ENCODE data around the gene PRKAR1B.

Gene PRKAR1B

GRCh38 chr7:665736-666453 lies 61.2 kb downstream of the PRKAR1B start:
- H3K27me3 ChIP-seq (ENCODE audit: insufficient read depth, low read length, poor library complexity, severe bottlenecking): no peaks in the 10 kb centered on the region
- TF ChIP-seq EZH2phosphoT487 (IDR thresholded peaks at IDR 0.05; ENCODE audit: borderline replicate concordance) (no peak), CTCF (conservative IDR thresholded peaks at IDR 0.05; ENCODE audit: low read length) (no peak)
- H3K9me3 ChIP-seq (ENCODE audit: insufficient read depth, low read depth, low read length): no peaks in the 10 kb centered on the region
- no peak overlapping the region for H2AFZ ChIP-seq (ENCODE audit: low read length)
- no peak overlapping the region for H3K9ac ChIP-seq (ENCODE audit: low read depth, low read length, poor library complexity, severe bottlenecking)
- H3K9me2 ChIP-seq (replicated peaks; ENCODE audit: low read depth, low read length): no peaks in the 10 kb centered on the region
- no peaks in the 10 kb centered on the region for H4K20me1 ChIP-seq (ENCODE audit: insufficient read depth, low read length, poor library complexity, severe bottlenecking)
- H3F3A ChIP-seq (ENCODE audit: low read depth): no peaks in the 10 kb centered on the region
- no peaks in the 10 kb centered on the region for H3K36me3 ChIP-seq (ENCODE audit: insufficient read depth, low read length)
- H3K79me2 ChIP-seq (ENCODE audit: insufficient read depth, low read length): no peaks in the 10 kb centered on the region
- H3K4me1 ChIP-seq (ENCODE audit: insufficient read depth, low read length, poor library complexity, severe bottlenecking): no peaks in the 10 kb centered on the region
- H3K4me2 ChIP-seq (ENCODE audit: low read depth, low read length, poor library complexity, severe bottlenecking): no peak overlapping the region
- H3K4me3 ChIP-seq (ENCODE audit: low read length, poor library complexity, severe bottlenecking): no peak overlapping the region

GRCh38 chr7:664997-665735 lies 61.9 kb downstream of the PRKAR1B start:
- no peak overlapping the region for H3K4me2 ChIP-seq (ENCODE audit: low read depth, low read length, poor library complexity, severe bottlenecking)
- TF ChIP-seq CTCF (conservative IDR thresholded peaks at IDR 0.05; ENCODE audit: low read length) (no peak), EZH2phosphoT487 (IDR thresholded peaks at IDR 0.05; ENCODE audit: borderline replicate concordance) (no peak)

GRCh38 chr7:664402-664775 lies 62.7 kb downstream of the PRKAR1B start:
- no peak overlapping the region for H3K9ac ChIP-seq (ENCODE audit: low read depth, low read length, poor library complexity, severe bottlenecking)
- H2AFZ ChIP-seq (ENCODE audit: low read length): no peak overlapping the region
- no peaks in the 10 kb centered on the region for H3K27me3 ChIP-seq (ENCODE audit: insufficient read depth, low read length, poor library complexity, severe bottlenecking)
- H4K20me1 ChIP-seq (ENCODE audit: insufficient read depth, low read length, poor library complexity, severe bottlenecking): no peaks in the 10 kb centered on the region
- TF ChIP-seq EZH2phosphoT487 (IDR thresholded peaks at IDR 0.05; ENCODE audit: borderline replicate concordance): no peak
- no peaks in the 10 kb centered on the region for H3F3A ChIP-seq (ENCODE audit: low read depth)
- no peaks in the 10 kb centered on the region for H3K4me1 ChIP-seq (ENCODE audit: insufficient read depth, low read length, poor library complexity, severe bottlenecking)
- no peaks in the 10 kb centered on the region; the same call in 1 of the 2 replicates for H3K9me3 ChIP-seq (ENCODE audit: insufficient read depth, low read depth, low read length)
- H3K4me2 ChIP-seq (ENCODE audit: low read depth, low read length, poor library complexity, severe bottlenecking): no peak overlapping the region
- H3K9me2 ChIP-seq (replicated peaks; ENCODE audit: low read depth, low read length): no peaks in the 10 kb centered on the region
- no peaks in the 10 kb centered on the region for H3K79me2 ChIP-seq (ENCODE audit: insufficient read depth, low read length)
- no peak overlapping the region for H3K4me3 ChIP-seq (ENCODE audit: low read length, poor library complexity, severe bottlenecking)
- H3K36me3 ChIP-seq (ENCODE audit: insufficient read depth, low read length): no peaks in the 10 kb centered on the region

More at GRCh38 chr7:664997-665735, 61.9 kb downstream of the PRKAR1B start:
- no peaks in the 10 kb centered on the region for H4K20me1 ChIP-seq (ENCODE audit: insufficient read depth, low read length, poor library complexity, severe bottlenecking)
- H3K9ac ChIP-seq (ENCODE audit: low read depth, low read length, poor library complexity, severe bottlenecking): no peak overlapping the region
- H3F3A ChIP-seq (ENCODE audit: low read depth): no peaks in the 10 kb centered on the region
- no peaks in the 10 kb centered on the region for H3K27me3 ChIP-seq (ENCODE audit: insufficient read depth, low read length, poor library complexity, severe bottlenecking)
- no peaks in the 10 kb centered on the region for H3K4me1 ChIP-seq (ENCODE audit: insufficient read depth, low read length, poor library complexity, severe bottlenecking)
- no peak overlapping the region for H2AFZ ChIP-seq (ENCODE audit: low read length)
- H3K36me3 ChIP-seq (ENCODE audit: insufficient read depth, low read length): no peaks in the 10 kb centered on the region
- no peaks in the 10 kb centered on the region for H3K9me2 ChIP-seq (replicated peaks; ENCODE audit: low read depth, low read length)
- no peaks in the 10 kb centered on the region for H3K79me2 ChIP-seq (ENCODE audit: insufficient read depth, low read length)
- H3K4me3 ChIP-seq (ENCODE audit: low read length, poor library complexity, severe bottlenecking): no peak overlapping the region
- H3K9me3 ChIP-seq (ENCODE audit: insufficient read depth, low read depth, low read length): no peaks in the 10 kb centered on the region

Data from Loucy (cell line).